HepG2 (cell line): ENCODE results near the gene AFG1L. TPM values are rescaled to one million over a fixed set of nuclear protein-coding genes. Genes with fewer than 3 reads are reported as not detected.

Source experiments
- ASH2L ChIP-seq: fragments of 300-600, 200-600 bp; sonication (generic); IDR thresholded peaks from 2 replicates; pipeline ENCODE4 v1.7.0; 2017; ENCODE audit warnings: low read depth, mild to moderate bottlenecking, moderate library complexity, mixed read lengths, low read length; ENCODE audit not compliant: insufficient read length
- BORCS8-MEF2B ChIP-seq: sonication (generic); formaldehyde crosslinking; IDR thresholded peaks from 2 replicates; pipeline ENCODE4 v1.8.0; 2022; ENCODE audit warnings: mild to moderate bottlenecking, missing genetic modification reagents
- ELF4 ChIP-seq: sonication (generic); formaldehyde crosslinking; IDR thresholded peaks from 2 replicates; pipeline ENCODE4 v1.5.0; 2020; ENCODE audit warnings: missing genetic modification reagents, mild to moderate bottlenecking, moderate library complexity, borderline replicate concordance
- GMEB1 ChIP-seq: sonication (generic); formaldehyde crosslinking; IDR thresholded peaks from 2 replicates; pipeline ENCODE4 v1.5.1; 2020; ENCODE audit warnings: missing genetic modification reagents, mild to moderate bottlenecking, borderline replicate concordance
- HES4 ChIP-seq: sonication (generic); formaldehyde crosslinking; IDR thresholded peaks from 2 replicates; pipeline ENCODE4 v1.9.0; 2021; ENCODE audit warnings: mild to moderate bottlenecking, missing genetic modification reagents, borderline replicate concordance
- HNRNPH1 ChIP-seq: fragments of 200-400 bp; formaldehyde crosslinking; optimal IDR thresholded peaks from 2 replicates; pipeline ENCODE3; 2017; ENCODE audit warnings: mild to moderate bottlenecking, low read depth, low read length
- HNRNPL ChIP-seq: fragments of 200-400 bp; formaldehyde crosslinking; IDR thresholded peaks from 2 replicates; pipeline ENCODE4 v1.6.1; 2017; ENCODE audit warnings: mild to moderate bottlenecking, low read depth, low read length
- IKZF5 ChIP-seq: IDR thresholded peaks from 2 replicates; pipeline ENCODE4 v1.6.1; 2018; ENCODE audit warnings: missing genetic modification reagents, mild to moderate bottlenecking, missing compliant biosample characterization
- KMT2A ChIP-seq: sonication (generic); formaldehyde crosslinking; IDR thresholded peaks from 2 replicates; pipeline ENCODE4 v1.4.0; 2020; ENCODE audit warnings: missing genetic modification reagents
- MAFK ChIP-seq, 2 experiments: IDR thresholded peaks in 1 of 2; conservative IDR thresholded peaks in 1 of 2; 2 replicates each; pipeline ENCODE4 v1.6.1; 2011; ENCODE audit warnings: improper control_type of control experiment in 2 of 2, low read length in 2 of 2
- RNF2 ChIP-seq: fragments of 450-650 bp; conservative IDR thresholded peaks from 2 replicates; pipeline ENCODE4 v1.6.1; 2016; ENCODE audit warnings: low read depth
- SALL1 ChIP-seq: sonication (generic); formaldehyde crosslinking; IDR thresholded peaks from 2 replicates; pipeline ENCODE4 v1.8.0; 2022; ENCODE audit warnings: mild to moderate bottlenecking, missing genetic modification reagents
- SKI ChIP-seq: fragments of 450-650 bp; IDR thresholded peaks from one replicate; pipeline ENCODE4 v1.6.1; 2018; ENCODE audit warnings: mild to moderate bottlenecking; ENCODE audit not compliant: partially characterized antibody
- SP1 ChIP-seq, 2 experiments: fragments of 450-650 bp in 1 of 2; sonication (generic) in 1 of 2; formaldehyde crosslinking in 1 of 2; IDR thresholded peaks; 2 replicates each; pipeline versions ENCODE4 v1.4.0 to v1.6.1; 2016 to 2020; ENCODE audit warnings: missing genetic modification reagents in 1 of 2
- SP140L ChIP-seq: sonication (generic); formaldehyde crosslinking; IDR thresholded peaks from 2 replicates; pipeline ENCODE4 v1.4.0; 2020; ENCODE audit warnings: missing genetic modification reagents, borderline replicate concordance
- XRCC5 ChIP-seq: fragments of 200-400 bp; formaldehyde crosslinking; optimal IDR thresholded peaks from 2 replicates; pipeline ENCODE3; 2017; ENCODE audit warnings: mild to moderate bottlenecking, low read length
- ZNF205 ChIP-seq: IDR thresholded peaks from 2 replicates; pipeline ENCODE4 v1.6.1; 2018; ENCODE audit warnings: missing biosample characterization, missing genetic modification reagents
- ZNF30 ChIP-seq: sonication (generic); formaldehyde crosslinking; IDR thresholded peaks from 2 replicates; pipeline ENCODE4 v1.5.0; 2020; ENCODE audit warnings: mild to moderate bottlenecking, missing genetic modification reagents
- ZNF414 ChIP-seq: sonication (generic); formaldehyde crosslinking; IDR thresholded peaks from 2 replicates; pipeline ENCODE4 v1.5.0; 2020; ENCODE audit warnings: missing genetic modification reagents
- ZNF431 ChIP-seq: sonication (generic); formaldehyde crosslinking; IDR thresholded peaks from 2 replicates; pipeline ENCODE4 v1.9.0; 2022; ENCODE audit warnings: missing genetic modification reagents, low read depth, mild to moderate bottlenecking, borderline replicate concordance
- ZNF562 ChIP-seq: sonication (generic); formaldehyde crosslinking; IDR thresholded peaks from 2 replicates; pipeline ENCODE4 v1.8.0; 2022; ENCODE audit warnings: missing genetic modification reagents, borderline replicate concordance
- ZSCAN31 ChIP-seq: sonication (generic); formaldehyde crosslinking; IDR thresholded peaks from 2 replicates; pipeline ENCODE4 v1.5.0; 2020; ENCODE audit warnings: low read depth, mild to moderate bottlenecking, missing genetic modification reagents
- ZSCAN9 ChIP-seq: IDR thresholded peaks from 2 replicates; pipeline ENCODE4 v1.6.1; 2016; ENCODE audit warnings: borderline replicate concordance
- polyA plus RNA-seq, 8 experiments: library from polyadenylated mRNA; depleted of rRNA in 3 of 8; stranded (reverse) in 7 of 8; unstranded in 1 of 8; fragments of >200 nt; fragmentation: Illumina TruSeq in 4 of 8; extraction: Trizol in 4 of 8; gene quantifications; 2 replicates each; pipeline versions ENCODE4 v1.2.1 to v1.2.3, GENCODE V29; 2011 to 2016; ENCODE audit warnings: low read depth in 4 of 8, missing spikeins in 1 of 8, mixed read lengths in 1 of 8; ENCODE audit not compliant: insufficient read depth in 1 of 8
- total RNA-seq, 5 experiments: library from RNA; depleted of rRNA; stranded (reverse); fragments of >200 nt; fragmentation: Illumina TruSeq; extraction: Trizol; gene quantifications; 2 replicates each; pipeline ENCODE4 v1.2.3, GENCODE V29; 2016; ENCODE audit warnings: low read depth in 1 of 5
- TF ChIP-seq, protein P1 (sequence below): sonication (generic); formaldehyde crosslinking; IDR thresholded peaks from 2 replicates; pipeline ENCODE4 v1.5.1; 2020; ENCODE audit warnings: missing genetic modification reagents, mild to moderate bottlenecking, borderline replicate concordance
- TF ChIP-seq, protein P2 (sequence below): IDR thresholded peaks from 2 replicates; pipeline ENCODE4 v1.6.1; 2016; ENCODE audit warnings: missing compliant biosample characterization, missing genetic modification reagents, borderline replicate concordance

AFG1L gene
- total and polyA plus RNA-seq, 2 of the 13 experiments (the other 11 are each of a cell fraction or from before 2014, with no cell fraction given), result 3.1 to 14.0 TPM

DNA sequence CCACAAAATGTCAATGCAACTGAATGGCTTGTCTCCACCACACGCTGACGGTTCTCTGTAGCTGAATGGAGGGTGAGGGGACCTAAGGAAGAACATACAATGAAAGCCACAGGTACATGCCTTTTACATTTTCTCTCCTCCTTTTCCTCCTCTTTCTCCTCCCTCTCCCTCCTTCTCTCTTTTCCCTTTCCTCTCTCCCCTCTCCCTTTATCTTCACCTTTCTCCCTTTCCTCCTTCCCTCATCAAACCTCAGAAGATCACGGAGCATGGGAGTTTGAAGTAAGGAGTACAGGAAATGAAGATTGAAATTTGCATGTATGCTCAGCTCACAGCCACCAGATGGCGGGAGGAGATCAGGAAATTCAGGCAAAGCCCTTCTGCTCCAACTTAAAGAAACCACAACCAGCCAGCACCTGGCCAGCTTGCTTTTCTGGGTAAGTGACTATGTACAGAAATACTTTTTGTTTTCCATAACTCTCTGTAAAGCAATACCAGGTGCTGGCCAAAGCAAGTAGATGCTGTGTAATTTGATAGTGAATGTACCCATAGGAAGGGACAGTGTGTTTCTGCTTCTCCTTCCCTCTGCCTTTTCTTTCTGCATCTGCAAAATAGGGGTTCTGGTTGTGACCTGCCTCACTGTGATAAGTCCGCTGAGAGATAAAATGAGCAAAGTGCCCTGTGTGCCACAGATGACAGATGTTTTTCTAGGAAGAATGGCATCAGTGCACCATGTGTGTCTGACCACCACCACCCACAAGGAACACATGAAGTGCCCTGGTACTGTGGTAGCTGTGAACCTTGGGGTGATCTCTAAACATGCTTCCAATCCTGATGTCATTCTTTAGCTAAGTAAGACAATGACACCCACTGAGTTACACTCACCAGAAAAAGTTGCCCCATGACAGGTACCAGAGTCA, 247.2 kb downstream of the AFG1L start (continued):
- TF ChIP-seq IKZF5 (no peak), ZSCAN9 (CRISPR knock-in tag) (no peak), HNRNPL (no peak), HNRNPH1 (no peak), XRCC5 (no peak), ELF4 (CRISPR knock-in tag) (no peak), SP140L (no peak), ZNF205 (CRISPR knock-in tag) (no peak), ZNF30 (no peak), SALL1 (no peak), ZNF414 (no peak), SP1 (IDR thresholded peaks at IDR 0.05) (no peak), SP1 (CRISPR knock-in tag; IDR thresholded peaks at IDR 0.05) (no peak), RNF2 (no peak), KMT2A (CRISPR knock-in tag) (no peak), ZNF431 (CRISPR knock-in tag) (no peak), BORCS8-MEF2B (CRISPR knock-in tag) (no peak), ZSCAN31 (CRISPR knock-in tag) (no peak), ASH2L (peak; percentile 21), ZNF562 (no peak), MAFK (conservative IDR thresholded peaks at IDR 0.05 in 1 of 2, IDR thresholded peaks at IDR 0.05 in 1 of 2; ENCODE audit: low read length in 2 of 2) (no peak), GMEB1 (CRISPR knock-in tag) (no peak), HES4 (no peak), SKI (no peak)
- TF ChIP-seq, protein P1, sequence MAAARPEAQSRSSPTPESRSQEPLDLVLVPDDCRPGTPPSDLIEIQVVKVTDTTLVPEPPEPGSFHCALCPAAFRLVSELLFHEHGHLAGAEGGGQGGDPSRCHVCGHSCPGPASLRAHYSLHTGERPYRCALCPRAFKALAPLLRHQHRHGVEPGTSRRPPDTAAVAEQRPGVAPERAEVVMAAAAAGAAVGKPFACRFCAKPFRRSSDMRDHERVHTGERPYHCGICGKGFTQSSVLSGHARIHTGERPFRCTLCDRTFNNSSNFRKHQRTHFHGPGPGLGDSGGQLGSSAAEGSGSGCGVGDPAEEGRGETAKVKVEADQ (CRISPR knock-in tag), result no peak
- TF ChIP-seq, protein P2, sequence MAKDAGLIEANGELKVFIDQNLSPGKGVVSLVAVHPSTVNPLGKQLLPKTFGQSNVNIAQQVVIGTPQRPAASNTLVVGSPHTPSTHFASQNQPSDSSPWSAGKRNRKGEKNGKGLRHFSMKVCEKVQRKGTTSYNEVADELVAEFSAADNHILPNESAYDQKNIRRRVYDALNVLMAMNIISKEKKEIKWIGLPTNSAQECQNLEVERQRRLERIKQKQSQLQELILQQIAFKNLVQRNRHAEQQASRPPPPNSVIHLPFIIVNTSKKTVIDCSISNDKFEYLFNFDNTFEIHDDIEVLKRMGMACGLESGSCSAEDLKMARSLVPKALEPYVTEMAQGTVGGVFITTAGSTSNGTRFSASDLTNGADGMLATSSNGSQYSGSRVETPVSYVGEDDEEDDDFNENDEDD (CRISPR knock-in tag), result no peak
